Mucosa of rectum (tissue), 2 donors: Measurements from ENCODE around the gene RPP25.

Experiments
- H3K27ac ChIP-seq, 2 donors: one replicate each; pipeline ENCODE4 v1.7.0; 2013; ENCODE audit warnings: inconsistent platforms in 2 of 2, low read depth in 2 of 2, low read length in 2 of 2
- H3K27me3 ChIP-seq, 2 donors: one replicate each; pipeline ENCODE4 v1.7.0; 2013; ENCODE audit warnings: low read length in 2 of 2; ENCODE audit not compliant: control insufficient read depth in 2 of 2, insufficient read depth in 2 of 2
- H3K36me3 ChIP-seq, 2 donors: one replicate each; pipeline ENCODE4 v1.7.0; 2013; ENCODE audit warnings: low read length in 2 of 2; ENCODE audit not compliant: control insufficient read depth in 2 of 2, insufficient read depth in 2 of 2
- H3K4me1 ChIP-seq, 2 donors: one replicate each; pipeline ENCODE4 v1.7.0; 2013; ENCODE audit warnings: low read length in 2 of 2, mild to moderate bottlenecking in 1 of 2; ENCODE audit not compliant: control insufficient read depth in 2 of 2, insufficient read depth in 2 of 2
- H3K4me3 ChIP-seq, 2 donors: one replicate each; pipeline ENCODE4 v1.7.0; 2013; ENCODE audit warnings: low read length in 2 of 2
- H3K9ac ChIP-seq, 2 donors: one replicate each; pipeline ENCODE4 v1.7.0; 2013; ENCODE audit warnings: low read length in 2 of 2, low read depth in 1 of 2, mild to moderate bottlenecking in 1 of 2
- H3K9me3 ChIP-seq, 2 donors: one replicate each; pipeline ENCODE4 v1.7.0; 2013; ENCODE audit warnings: low read length in 2 of 2; ENCODE audit not compliant: control insufficient read depth in 2 of 2
- donor health status: healthy.
- donor health status: Normal muscosa, but diverticular disease.

RPP25 gene

GRCh38 chr15:74964794-74965193 lies 8.2 kb upstream of the RPP25 start:
- no peaks in the 10 kb centered on the region for H3K27me3 ChIP-seq
- H3K9ac ChIP-seq: no peak overlapping the region
- no peak overlapping the region for H3K4me3 ChIP-seq
- no peaks in the 10 kb centered on the region for H3K36me3 ChIP-seq
- no peak overlapping the region for H3K27ac ChIP-seq
- H3K9me3 ChIP-seq: no peaks in the 10 kb centered on the region
- peaks cover 0 to 3% of the 10 kb centered on the region in 2 donors for H3K4me1 ChIP-seq

DNA sequence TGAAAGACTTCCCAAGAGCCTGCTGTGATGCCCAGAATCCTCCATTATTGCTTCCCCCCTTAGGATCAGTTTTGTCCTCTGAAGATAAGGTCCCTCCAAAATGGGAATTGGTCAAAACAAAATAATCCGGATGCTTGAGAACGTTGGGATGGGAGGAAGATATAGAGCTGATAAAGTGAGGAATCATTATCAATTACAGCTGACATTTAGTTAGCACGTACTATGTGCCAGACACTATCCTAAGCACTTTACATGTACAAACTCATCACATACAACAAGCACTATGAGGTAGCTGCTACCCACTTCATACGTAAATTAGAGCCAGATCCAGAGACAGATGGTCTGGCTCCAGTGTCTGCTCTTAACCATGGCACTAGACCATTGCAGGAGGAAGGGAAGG lies 6.6 kb upstream of the RPP25 start:
- no peaks in the 10 kb centered on the region for H3K9me3 ChIP-seq
- H3K27me3 ChIP-seq: peaks cover 0 to 3% of the 10 kb centered on the region in 2 donors
- no peak overlapping the region for H3K4me3 ChIP-seq
- no peaks in the 10 kb centered on the region for H3K36me3 ChIP-seq
- H3K4me1 ChIP-seq: peaks cover 6 to 16% of the 10 kb centered on the region in 2 donors
- no peak overlapping the region for H3K27ac ChIP-seq
- H3K9ac ChIP-seq: no peak overlapping the region

DNA sequence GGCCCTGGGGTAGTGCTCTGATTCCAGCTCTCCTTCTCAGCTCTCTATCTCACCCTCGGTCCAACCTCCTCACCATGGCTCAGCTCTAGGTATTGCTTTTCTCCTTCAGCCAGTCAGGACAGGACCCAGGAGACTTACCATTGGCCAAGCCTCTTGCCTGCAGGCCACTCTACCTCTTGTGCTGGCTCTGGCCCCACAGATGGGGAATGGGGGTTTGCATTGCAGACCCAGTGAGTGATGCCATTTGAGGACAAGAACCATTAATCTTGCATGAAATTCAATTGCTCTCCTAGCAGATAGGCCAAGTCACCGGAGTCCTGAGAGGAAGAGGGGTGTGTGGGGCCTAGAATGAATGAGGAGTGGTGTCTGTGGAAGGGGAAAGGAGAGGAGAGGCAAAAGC lies 6.1 kb upstream of the RPP25 start:
- Histone ChIP-seq H3K36me3 (no peaks in the 10 kb centered on the region), H3K27me3 (peaks cover 0 to 3% of the 10 kb centered on the region in 2 donors), H3K4me3 (no peak overlapping the region), H3K9me3 (no peaks in the 10 kb centered on the region), H3K4me1 (peaks cover 8 to 20% of the 10 kb centered on the region in 2 donors), H3K9ac (no peak overlapping the region), H3K27ac (no peak overlapping the region)

DNA sequence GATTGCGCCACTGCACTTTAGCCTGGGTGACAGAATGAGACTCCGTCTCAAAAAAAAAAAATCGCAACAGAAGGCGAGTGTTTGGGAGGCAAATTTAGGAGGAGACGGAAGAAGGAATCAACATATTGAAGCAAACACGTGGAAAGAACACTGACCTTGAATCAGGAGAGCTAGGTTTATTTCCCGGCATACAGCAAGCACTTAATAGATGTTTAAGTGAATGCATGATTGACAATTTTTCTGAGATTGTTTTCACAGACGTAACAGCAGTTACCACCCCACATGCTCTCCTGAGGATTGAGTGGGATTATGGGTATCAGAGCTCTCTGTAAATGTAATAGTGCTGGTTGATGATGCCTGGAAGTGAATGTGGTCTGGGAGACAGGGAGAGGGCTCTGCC lies 5.6 kb upstream of the RPP25 start:
- peaks cover 0 to 3% of the 10 kb centered on the region in 2 donors for H3K27me3 ChIP-seq
- no peak overlapping the region for H3K27ac ChIP-seq
- no peaks in the 10 kb centered on the region for H3K36me3 ChIP-seq

GRCh38 chr15:74961616-74962015 lies 5.0 kb upstream of the RPP25 start:
- Histone ChIP-seq H3K27ac (no peak overlapping the region), H3K36me3 (no peaks in the 10 kb centered on the region), H3K4me1 (peaks cover 14 to 28% of the 10 kb centered on the region in 2 donors), H3K4me3 (no peak overlapping the region), H3K9ac (no peak overlapping the region), H3K9me3 (no peaks in the 10 kb centered on the region), H3K27me3 (peaks cover 0 to 3% of the 10 kb centered on the region in 2 donors)

More for the DNA sequence above, 5.6 kb upstream of the RPP25 start:
- no peak overlapping the region for H3K9ac ChIP-seq
- peaks cover 12 to 24% of the 10 kb centered on the region in 2 donors for H3K4me1 ChIP-seq
- no peak overlapping the region for H3K4me3 ChIP-seq
- no peaks in the 10 kb centered on the region for H3K9me3 ChIP-seq

GRCh38 chr15:74960995-74961588 lies 4.5 kb upstream of the RPP25 start:
- peaks cover 16 to 30% of the 10 kb centered on the region in 2 donors for H3K4me1 ChIP-seq
- no peak overlapping the region for H3K4me3 ChIP-seq
- H3K27ac ChIP-seq: no peak overlapping the region
- no peak overlapping the region for H3K9ac ChIP-seq
- H3K9me3 ChIP-seq: no peaks in the 10 kb centered on the region
- no peaks in the 10 kb centered on the region for H3K36me3 ChIP-seq
- peaks cover 0 to 3% of the 10 kb centered on the region in 2 donors for H3K27me3 ChIP-seq

GRCh38 chr15:74960286-74960685 lies 3.7 kb upstream of the RPP25 start:
- Histone ChIP-seq H3K9me3 (no peaks in the 10 kb centered on the region), H3K27me3 (peaks cover 0 to 3% of the 10 kb centered on the region in 2 donors), H3K27ac (no peak overlapping the region), H3K36me3 (no peaks in the 10 kb centered on the region), H3K4me3 (no peak overlapping the region), H3K9ac (no peak overlapping the region), H3K4me1 (peaks cover 24 to 38% of the 10 kb centered on the region in 2 donors)

GRCh38 chr15:74959586-74959939 lies 3.0 kb upstream of the RPP25 start:
- no peak overlapping the region for H3K9ac ChIP-seq
- H3K36me3 ChIP-seq: no peaks in the 10 kb centered on the region
- H3K27ac ChIP-seq: no peak overlapping the region
- peaks cover 0 to 3% of the 10 kb centered on the region in 2 donors for H3K27me3 ChIP-seq
- peaks cover 31 to 46% of the 10 kb centered on the region in 2 donors for H3K4me1 ChIP-seq
- no peaks in the 10 kb centered on the region for H3K9me3 ChIP-seq
- H3K4me3 ChIP-seq: peak overlapping the region; percentile 85 to 92

DNA sequence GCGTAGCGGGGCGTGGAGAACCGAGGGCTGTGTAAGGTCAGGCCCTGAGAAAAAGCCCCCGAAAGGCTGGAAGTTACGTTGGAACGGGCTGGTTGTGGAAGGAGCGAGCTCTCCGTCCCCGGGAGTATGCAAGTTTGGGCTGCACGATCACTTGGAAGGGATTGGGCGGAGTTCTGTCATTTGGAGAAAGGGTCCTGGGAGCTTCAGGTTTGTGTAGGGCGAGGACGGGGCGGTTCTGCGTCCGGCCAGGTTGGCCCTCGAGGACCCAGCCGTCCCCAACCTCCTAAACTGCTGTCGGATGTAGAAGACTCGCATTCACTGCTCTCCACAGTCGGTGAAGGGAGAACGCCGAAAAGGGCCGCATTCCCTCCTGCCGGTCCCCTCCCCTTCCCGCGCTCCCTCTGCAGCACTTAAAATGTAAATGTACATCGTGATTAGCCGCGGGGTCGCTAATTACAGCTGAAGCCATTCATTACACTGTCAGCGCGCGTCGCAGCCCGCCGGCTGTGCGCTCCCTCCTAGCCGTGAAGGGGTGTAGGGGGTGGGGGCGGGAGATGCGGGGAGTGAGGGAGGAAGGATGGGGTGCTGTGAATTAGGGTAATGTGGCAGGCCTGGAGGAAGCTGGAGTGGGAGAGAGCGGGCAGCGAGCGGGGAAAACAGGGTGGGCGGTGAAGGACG lies 2.5 kb upstream of the RPP25 start:
- peak overlapping the region; percentile 85 to 92 for H3K4me3 ChIP-seq
- H3K9ac ChIP-seq: peak overlapping the region; percentile 82 to 90
- H3K9me3 ChIP-seq: no peaks in the 10 kb centered on the region
- H3K36me3 ChIP-seq: no peaks in the 10 kb centered on the region
- peaks cover 0 to 3% of the 10 kb centered on the region in 2 donors for H3K27me3 ChIP-seq
- H3K27ac ChIP-seq: peak overlapping the region; percentile 75 to 91
- H3K4me1 ChIP-seq: peaks cover 36 to 49% of the 10 kb centered on the region in 2 donors

- Histone ChIP-seq H3K4me3 (peak overlapping the region; percentile 85 to 92), H3K27ac (peak overlapping the region; percentile 75 to 91), H3K36me3 (no peaks in the 10 kb centered on the region), H3K9ac (peak overlapping the region; percentile 82 to 90), H3K27me3 (peaks cover 0 to 3% of the 10 kb centered on the region in 2 donors), H3K9me3 (no peaks in the 10 kb centered on the region), H3K4me1 (peaks cover 37 to 49% of the 10 kb centered on the region in 2 donors)
Observed at GRCh38 chr15:74958320-74958907, 1.8 kb upstream of the RPP25 start.
